CD8-positive, alpha-beta memory T cell (primary cell): ENCODE results near the gene LRP1B. TPM values are rescaled to one million over a fixed set of nuclear protein-coding genes. Genes with fewer than 3 reads are reported as not detected.

Experiments
- CTCF ChIA-PET: fragments of 350-600 bp; sonication (Branson Sonifier 250); formaldehyde crosslinking; loops from one replicate; lab custom pipeline; 2021; ENCODE audit warnings: antibody characterized with exemption; lab: Charles Lee
- POLR2A ChIA-PET: fragments of 350-600 bp; sonication (Branson Sonifier 250); formaldehyde crosslinking; loops from one replicate; lab custom pipeline; 2021; ENCODE audit warnings: antibody characterized with exemption; lab: Charles Lee
- DNase-seq, 5 donors: peaks; one replicate each; pipeline versions ENCODE4 v3.0.0 to v3.0.0-alpha.2; 2020 to 2022; ENCODE audit warnings: mixed read lengths in 1 of 5
- H3K27ac ChIP-seq: one replicate; pipeline ENCODE4 v1.7.0; 2013; ENCODE audit warnings: low read depth, mild to moderate bottlenecking, low read length, moderate library complexity
- H3K27me3 ChIP-seq: 2 replicates; pipeline ENCODE4 v1.7.0; 2013; ENCODE audit warnings: low read length, mild to moderate bottlenecking; ENCODE audit not compliant: insufficient read depth, poor library complexity, severe bottlenecking
- H3K36me3 ChIP-seq: 2 replicates; pipeline ENCODE4 v1.7.0; 2013; ENCODE audit warnings: mild to moderate bottlenecking, low read length, moderate library complexity; ENCODE audit not compliant: insufficient read depth
- H3K4me1 ChIP-seq: 2 replicates; pipeline ENCODE4 v1.7.0; 2013; ENCODE audit warnings: mild to moderate bottlenecking, low read length, moderate library complexity; ENCODE audit not compliant: insufficient read depth
- H3K4me3 ChIP-seq: 2 replicates; pipeline ENCODE4 v1.7.0; 2013; ENCODE audit warnings: mild to moderate bottlenecking, low read length
- H3K9me3 ChIP-seq: 2 replicates; pipeline ENCODE4 v1.7.0; 2013; ENCODE audit warnings: mild to moderate bottlenecking, low read length
- H3K27ac Mint-ChIP-seq, 8 donors: one replicate each; pipeline ENCODE4 v1.8.0; 2020 to 2021; ENCODE audit warnings: mixed read lengths in 8 of 8, mild to moderate bottlenecking in 6 of 8, inconsistent platforms in 3 of 8, moderate library complexity in 3 of 8
- H3K27me3 Mint-ChIP-seq, 2 donors: one replicate each; pipeline ENCODE4 v1.8.0; 2020 to 2021; ENCODE audit warnings: mixed read lengths in 2 of 2, mild to moderate bottlenecking in 1 of 2, moderate library complexity in 1 of 2
- H3K36me3 Mint-ChIP-seq, 3 donors: one replicate each; pipeline ENCODE4 v1.8.0; 2020 to 2021; ENCODE audit warnings: mixed read lengths in 3 of 3, inconsistent platforms in 1 of 3, mild to moderate bottlenecking in 1 of 3
- H3K4me1 Mint-ChIP-seq, 3 donors: one replicate each; pipeline ENCODE4 v1.8.0; 2020 to 2021; ENCODE audit warnings: mixed read lengths in 3 of 3, inconsistent platforms in 1 of 3, mild to moderate bottlenecking in 1 of 3
- H3K4me3 Mint-ChIP-seq, 7 donors: one replicate each; pipeline ENCODE4 v1.8.0; 2020 to 2021; ENCODE audit warnings: mixed read lengths in 7 of 7, mild to moderate bottlenecking in 6 of 7, moderate library complexity in 4 of 7, inconsistent platforms in 2 of 7
- H3K9me3 Mint-ChIP-seq, 5 donors: one replicate each; pipeline ENCODE4 v1.8.0; 2020 to 2022; ENCODE audit warnings: mixed read lengths in 5 of 5, mild to moderate bottlenecking in 3 of 5, moderate library complexity in 2 of 5, inconsistent platforms in 1 of 5
- polyA plus RNA-seq: library from polyadenylated mRNA; unstranded; fragments of 300-500 nt; fragmentation: Illumina TruSeq; gene quantifications from one replicate; pipeline ENCODE4 v1.2.3, GENCODE V29; 2021
- total RNA-seq, 2 experiments: library from RNA; stranded (reverse); gene quantifications; one replicate each; pipeline ENCODE4 v1.2.3, GENCODE V29; 2021

LRP1B gene
- total and polyA plus RNA-seq, 3 experiments from 2014 or later: not detected

DNA sequence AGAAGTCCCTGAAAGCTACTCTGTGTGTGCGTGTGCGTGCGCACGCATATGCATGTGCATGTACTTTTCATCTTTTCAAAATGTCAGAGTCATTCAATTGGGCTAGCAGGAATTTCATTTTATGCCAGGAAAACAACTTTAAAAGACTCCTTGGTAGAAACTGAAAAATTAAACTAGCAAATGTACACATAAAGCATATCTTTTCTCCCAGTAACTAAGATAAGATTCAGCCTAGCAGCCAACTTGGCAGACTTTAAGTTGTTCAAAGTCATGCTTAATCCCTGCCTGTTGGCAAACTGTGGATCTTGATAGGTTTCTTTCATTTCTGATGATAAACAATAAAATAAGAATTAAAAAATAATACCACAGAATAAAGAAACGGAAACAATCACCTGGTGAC lies 1129.1 kb downstream of the LRP1B start:
- H3K4me1 ChIP-seq: no peaks in the 10 kb centered on the region
- Mint-ChIP-seq H3K9me3 (peaks cover 3 to 14% (median 5%) of the 10 kb centered on the region in 5 donors), H3K4me1 (no peaks in the 10 kb centered on the region), H3K4me3 (no peak overlapping the region), H3K36me3 (peaks cover 0 to 1% (median 0%) of the 10 kb centered on the region in 3 donors), H3K27ac (no peak overlapping the region), H3K27me3 (no peaks in the 10 kb centered on the region)
- no peaks in the 10 kb centered on the region for H3K9me3 ChIP-seq
- ChIA-PET POLR2A (no interaction called here), CTCF (no interaction called here)
- H3K4me3 ChIP-seq: no peak overlapping the region
- H3K27me3 ChIP-seq: no peaks in the 10 kb centered on the region
- H3K27ac ChIP-seq: no peak overlapping the region
- no peaks in the 10 kb centered on the region for H3K36me3 ChIP-seq
- no peak for DNase-seq

DNA sequence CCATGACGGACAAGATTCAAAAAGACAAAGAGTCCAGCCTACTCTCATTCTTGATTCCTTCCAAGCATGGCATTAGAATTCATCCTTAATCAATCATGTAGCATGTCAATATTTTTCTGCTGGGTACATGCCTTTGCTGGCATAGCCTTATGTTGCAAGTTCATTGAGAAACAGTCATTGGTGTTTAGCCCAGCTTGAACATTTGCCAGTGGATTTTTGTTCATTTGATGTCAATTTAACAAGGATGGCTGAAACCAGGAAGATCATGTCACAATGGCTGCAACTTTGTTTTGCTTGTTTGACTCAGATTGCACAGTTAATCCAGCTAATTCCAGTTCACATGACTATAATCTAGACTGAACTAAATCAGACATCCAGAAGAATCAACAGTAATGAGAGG lies 1132.2 kb downstream of the LRP1B start:
- Mint-ChIP-seq H3K27me3 (no peaks in the 10 kb centered on the region), H3K36me3 (no peaks in the 10 kb centered on the region), H3K4me3 (no peak overlapping the region), H3K27ac (no peak overlapping the region), H3K4me1 (no peaks in the 10 kb centered on the region), H3K9me3 (peaks cover 0 to 15% (median 6%) of the 10 kb centered on the region in 5 donors)
- ChIA-PET CTCF (no interaction called here), POLR2A (no interaction called here)
- no peaks in the 10 kb centered on the region for H3K36me3 ChIP-seq
- no peaks in the 10 kb centered on the region for H3K4me1 ChIP-seq
- no peak overlapping the region for H3K4me3 ChIP-seq
- no peak overlapping the region for H3K27ac ChIP-seq
- no peaks in the 10 kb centered on the region for H3K9me3 ChIP-seq
- no peak for DNase-seq
- H3K27me3 ChIP-seq: no peaks in the 10 kb centered on the region

DNA sequence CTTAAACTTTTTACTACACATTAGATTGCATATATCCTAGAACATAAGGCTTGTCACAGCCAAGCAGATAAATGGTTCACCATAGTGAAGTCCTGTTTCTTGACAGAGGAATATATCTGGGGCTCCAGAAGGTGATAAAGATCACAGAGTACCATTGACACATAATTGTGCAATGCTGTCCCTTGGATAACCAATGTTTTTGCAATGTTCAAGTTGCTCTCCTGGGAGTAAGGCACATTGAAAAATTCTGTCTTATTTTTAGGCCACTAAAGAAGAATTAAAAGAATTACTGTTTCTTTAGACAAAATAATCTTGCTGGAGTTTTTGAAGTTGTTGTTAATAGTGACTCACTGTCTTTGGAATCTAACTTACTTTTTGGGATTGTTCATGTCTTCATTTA lies 1132.8 kb downstream of the LRP1B start:
- H3K9me3 ChIP-seq: no peaks in the 10 kb centered on the region
- Mint-ChIP-seq H3K27ac (no peak overlapping the region), H3K27me3 (no peaks in the 10 kb centered on the region), H3K36me3 (no peaks in the 10 kb centered on the region), H3K4me3 (no peak overlapping the region), H3K9me3 (peaks cover 0 to 15% (median 4%) of the 10 kb centered on the region in 5 donors), H3K4me1 (no peaks in the 10 kb centered on the region)
- no peaks in the 10 kb centered on the region for H3K27me3 ChIP-seq
- H3K27ac ChIP-seq: no peak overlapping the region
- no peaks in the 10 kb centered on the region for H3K36me3 ChIP-seq
- no peak overlapping the region for H3K4me3 ChIP-seq
- ChIA-PET CTCF (no interaction called here), POLR2A (no interaction called here)
- no peak for DNase-seq
- H3K4me1 ChIP-seq: no peaks in the 10 kb centered on the region

DNA sequence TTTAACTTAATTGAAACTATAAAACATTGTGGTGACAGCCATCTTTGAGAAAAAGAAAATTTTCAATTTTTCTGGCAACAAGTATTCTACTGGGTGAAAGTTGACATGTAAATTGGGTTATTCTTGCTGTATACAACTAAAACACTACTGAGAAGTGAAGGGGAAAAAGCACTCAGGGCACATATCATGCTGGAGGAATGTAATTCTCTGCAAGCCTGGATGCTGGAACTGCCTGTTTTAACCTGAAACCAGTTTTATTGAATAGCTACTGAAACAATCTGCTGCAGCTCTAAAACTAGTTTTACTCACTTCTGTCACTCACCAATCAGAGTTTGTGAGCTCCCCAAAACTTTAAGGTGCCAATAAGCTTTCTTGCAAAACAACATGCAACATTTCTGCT lies 1136.0 kb downstream of the LRP1B start:
- no peaks in the 10 kb centered on the region for H3K27me3 ChIP-seq
- H3K4me1 ChIP-seq: no peaks in the 10 kb centered on the region
- H3K27ac ChIP-seq: no peak overlapping the region
- H3K9me3 ChIP-seq: no peaks in the 10 kb centered on the region
- CTCF ChIA-PET: interaction anchor here (0.9 kb wide), 1 partner anchor 91 kb away, joined by 3 read pairs; no protein-coding TSS in a partner anchor
- H3K36me3 Mint-ChIP-seq: no peaks in the 10 kb centered on the region
- no peak for DNase-seq
- H3K36me3 ChIP-seq: no peaks in the 10 kb centered on the region
- no peaks in the 10 kb centered on the region for H3K4me1 Mint-ChIP-seq
- H3K9me3 Mint-ChIP-seq: peaks cover 2 to 21% (median 4%) of the 10 kb centered on the region in 5 donors
- H3K27ac Mint-ChIP-seq: no peak overlapping the region
- H3K27me3 Mint-ChIP-seq: no peaks in the 10 kb centered on the region
- no peak overlapping the region for H3K4me3 Mint-ChIP-seq
- POLR2A ChIA-PET: no interaction called here
- no peak overlapping the region for H3K4me3 ChIP-seq

DNA sequence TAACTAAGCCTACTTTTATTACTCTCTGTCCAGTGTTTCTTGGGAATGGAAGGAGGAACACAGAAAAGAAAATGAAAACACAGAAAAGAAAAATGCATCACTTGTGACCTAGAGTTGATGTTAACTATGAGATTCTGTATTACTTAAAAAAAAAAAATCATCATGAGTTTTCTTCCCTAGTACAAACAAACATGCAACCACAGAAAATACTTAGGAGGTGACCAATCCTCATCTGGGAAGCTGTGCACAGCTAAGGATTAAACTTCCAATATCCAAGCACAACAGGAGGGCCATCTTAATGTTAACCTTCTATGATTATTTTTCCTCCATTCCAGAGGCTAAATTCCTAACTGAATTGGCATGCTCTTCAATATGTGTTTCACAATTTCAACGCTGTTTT lies 1140.4 kb downstream of the LRP1B start:
- Mint-ChIP-seq H3K9me3 (peaks cover 3 to 21% (median 7%) of the 10 kb centered on the region in 5 donors), H3K27me3 (no peaks in the 10 kb centered on the region), H3K4me1 (no peaks in the 10 kb centered on the region), H3K36me3 (no peaks in the 10 kb centered on the region), H3K4me3 (no peak overlapping the region), H3K27ac (no peak overlapping the region)
- CTCF ChIA-PET: no interaction called here
- Histone ChIP-seq H3K4me3 (no peak overlapping the region), H3K27ac (no peak overlapping the region), H3K36me3 (no peaks in the 10 kb centered on the region), H3K27me3 (no peaks in the 10 kb centered on the region), H3K9me3 (no peaks in the 10 kb centered on the region), H3K4me1 (no peaks in the 10 kb centered on the region)
- no peak for DNase-seq
- POLR2A ChIA-PET: no interaction called here

DNA sequence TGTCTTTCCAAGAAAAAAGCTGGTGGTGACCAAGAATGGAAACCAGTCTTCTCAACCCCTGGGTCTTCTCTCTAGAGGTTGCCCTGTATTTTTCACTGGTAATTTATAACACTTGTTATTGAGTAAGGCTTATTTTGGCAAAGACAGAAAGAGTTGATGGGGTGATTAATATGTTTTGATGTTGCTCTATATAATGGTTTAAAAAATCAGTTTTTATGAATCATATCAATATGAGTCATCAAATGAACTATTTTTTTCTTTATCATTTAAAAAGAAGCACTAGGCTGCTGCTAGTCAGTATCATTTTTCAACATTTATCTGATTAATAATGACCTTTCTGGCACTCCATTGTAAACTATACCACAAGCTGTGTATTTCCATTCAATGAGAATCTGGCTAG lies 1142.2 kb downstream of the LRP1B start:
- ChIA-PET POLR2A (no interaction called here), CTCF (no interaction called here)
- Mint-ChIP-seq H3K27ac (no peak overlapping the region), H3K4me3 (no peak overlapping the region), H3K27me3 (no peaks in the 10 kb centered on the region), H3K36me3 (no peaks in the 10 kb centered on the region), H3K9me3 (peaks cover 3 to 23% (median 7%) of the 10 kb centered on the region in 5 donors), H3K4me1 (no peaks in the 10 kb centered on the region)
- DNase-seq: no peak
- Histone ChIP-seq H3K4me1 (no peaks in the 10 kb centered on the region), H3K36me3 (no peaks in the 10 kb centered on the region), H3K4me3 (no peak overlapping the region), H3K9me3 (no peaks in the 10 kb centered on the region), H3K27ac (no peak overlapping the region), H3K27me3 (no peaks in the 10 kb centered on the region)

DNA sequence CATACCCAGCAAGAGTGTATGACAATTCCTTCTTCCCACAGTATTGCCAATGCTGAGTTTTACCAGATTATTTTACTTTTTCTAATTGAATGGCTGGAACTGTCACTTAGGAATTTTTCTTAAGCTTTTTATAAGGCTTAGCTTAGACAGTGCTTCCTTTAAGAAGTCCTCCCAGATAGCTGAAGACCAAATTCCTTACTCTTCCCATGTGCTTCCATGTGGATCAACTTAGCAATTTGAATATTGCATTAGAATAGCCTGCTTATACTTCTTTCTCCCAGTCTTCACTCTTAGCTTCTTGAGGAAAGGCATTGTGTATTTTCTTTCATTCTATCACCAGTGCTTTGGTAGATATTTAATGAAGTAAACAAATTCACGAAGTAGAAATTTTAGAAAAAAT lies 1144.4 kb downstream of the LRP1B start:
- no peaks in the 10 kb centered on the region for H3K36me3 Mint-ChIP-seq

DNA sequence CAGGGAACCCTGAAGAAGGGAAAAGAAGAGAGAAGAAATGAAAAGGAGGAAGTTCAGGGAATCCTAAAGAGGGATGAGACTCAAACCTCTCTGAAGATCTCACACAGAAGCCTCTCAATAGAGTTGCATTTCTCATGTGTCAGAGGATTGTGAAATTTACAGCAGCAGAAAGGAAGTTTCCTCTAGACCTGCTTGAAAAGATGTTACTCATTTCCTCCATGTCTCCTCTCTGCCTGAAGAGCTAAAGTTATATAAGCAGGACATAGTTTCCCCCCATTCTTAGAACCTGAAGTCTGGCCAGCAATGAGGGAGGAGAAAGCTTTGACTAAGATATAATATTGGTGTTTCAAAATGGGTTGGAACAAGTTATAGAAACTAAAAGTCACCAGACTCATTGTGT lies 1155.6 kb downstream of the LRP1B start:
- Mint-ChIP-seq H3K27me3 (no peaks in the 10 kb centered on the region), H3K27ac (no peak overlapping the region), H3K36me3 (no peaks in the 10 kb centered on the region), H3K4me3 (no peak overlapping the region), H3K9me3 (peaks cover 4 to 25% (median 20%) of the 10 kb centered on the region in 5 donors), H3K4me1 (no peaks in the 10 kb centered on the region)
- Histone ChIP-seq H3K9me3 (no peaks in the 10 kb centered on the region), H3K4me1 (no peaks in the 10 kb centered on the region), H3K27me3 (no peaks in the 10 kb centered on the region), H3K27ac (no peak overlapping the region), H3K4me3 (no peak overlapping the region), H3K36me3 (no peaks in the 10 kb centered on the region)
- DNase-seq: no peak
- CTCF ChIA-PET: no interaction called here
- POLR2A ChIA-PET: no interaction called here

More for the DNA sequence above, 1144.4 kb downstream of the LRP1B start:
- H3K9me3 Mint-ChIP-seq: peaks cover 5 to 33% (median 7%) of the 10 kb centered on the region in 5 donors
- ChIA-PET CTCF (no interaction called here), POLR2A (no interaction called here)
- no peak for DNase-seq
- H3K4me3 Mint-ChIP-seq: no peak overlapping the region
- no peak overlapping the region for H3K4me3 ChIP-seq
- no peak overlapping the region for H3K27ac ChIP-seq
- no peaks in the 10 kb centered on the region for H3K27me3 ChIP-seq
- no peak overlapping the region for H3K27ac Mint-ChIP-seq
- no peaks in the 10 kb centered on the region for H3K4me1 Mint-ChIP-seq
- no peaks in the 10 kb centered on the region for H3K36me3 ChIP-seq
- no peaks in the 10 kb centered on the region for H3K9me3 ChIP-seq
- no peaks in the 10 kb centered on the region for H3K4me1 ChIP-seq
- no peaks in the 10 kb centered on the region for H3K27me3 Mint-ChIP-seq

DNA sequence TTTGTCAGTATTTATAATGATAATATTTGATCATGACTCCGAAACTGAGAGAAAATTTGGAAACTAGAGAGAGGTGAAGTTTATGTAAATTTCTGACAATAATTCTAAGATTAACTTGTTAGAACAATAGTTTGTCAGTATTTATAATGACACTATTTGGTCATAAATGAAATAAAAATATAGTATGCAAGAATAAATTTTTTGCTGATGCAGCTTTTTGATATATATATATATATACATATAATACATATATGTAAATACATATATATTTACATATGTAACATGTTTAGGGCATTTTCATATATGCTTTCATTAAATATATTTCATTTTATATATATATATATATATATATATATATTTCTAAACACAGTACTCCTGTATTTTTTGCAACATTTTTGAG lies 1158.1 kb downstream of the LRP1B start:
- H3K27ac Mint-ChIP-seq: no peak overlapping the region
- ChIA-PET POLR2A (no interaction called here), CTCF (no interaction called here)
- Histone ChIP-seq H3K36me3 (no peaks in the 10 kb centered on the region), H3K9me3 (no peaks in the 10 kb centered on the region), H3K27me3 (no peaks in the 10 kb centered on the region), H3K27ac (no peak overlapping the region), H3K4me3 (no peak overlapping the region), H3K4me1 (no peaks in the 10 kb centered on the region)
- no peaks in the 10 kb centered on the region for H3K4me1 Mint-ChIP-seq
- peaks cover 8 to 32% (median 24%) of the 10 kb centered on the region in 5 donors for H3K9me3 Mint-ChIP-seq
- no peaks in the 10 kb centered on the region for H3K27me3 Mint-ChIP-seq
- no peaks in the 10 kb centered on the region for H3K36me3 Mint-ChIP-seq
- no peak for DNase-seq
- H3K4me3 Mint-ChIP-seq: no peak overlapping the region
